Measurements from ENCODE around the gene PAH.

PAH gene

DNA sequence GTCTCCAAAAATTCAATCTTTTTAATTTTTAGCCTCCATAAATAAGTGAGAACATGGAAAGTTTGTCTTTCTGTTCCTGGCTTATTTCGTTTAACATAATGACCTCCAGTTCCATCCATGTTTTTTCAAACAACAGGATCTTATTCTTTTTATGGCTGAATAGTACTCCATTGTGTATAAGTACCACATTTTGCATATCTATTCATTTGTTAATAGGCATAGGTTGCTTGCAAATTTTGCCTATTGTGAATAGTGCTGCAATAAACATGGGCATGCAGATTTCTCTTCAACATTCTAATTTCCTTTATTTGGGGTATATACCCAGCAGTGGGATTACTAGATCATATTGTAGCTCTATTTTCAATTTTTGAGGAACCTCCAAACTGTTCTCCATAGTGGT is 16.1 kb upstream of the PAH start:
- no peak for DNase-seq (ENCODE audit: low read depth)
- TF ChIP-seq, protein P1, sequence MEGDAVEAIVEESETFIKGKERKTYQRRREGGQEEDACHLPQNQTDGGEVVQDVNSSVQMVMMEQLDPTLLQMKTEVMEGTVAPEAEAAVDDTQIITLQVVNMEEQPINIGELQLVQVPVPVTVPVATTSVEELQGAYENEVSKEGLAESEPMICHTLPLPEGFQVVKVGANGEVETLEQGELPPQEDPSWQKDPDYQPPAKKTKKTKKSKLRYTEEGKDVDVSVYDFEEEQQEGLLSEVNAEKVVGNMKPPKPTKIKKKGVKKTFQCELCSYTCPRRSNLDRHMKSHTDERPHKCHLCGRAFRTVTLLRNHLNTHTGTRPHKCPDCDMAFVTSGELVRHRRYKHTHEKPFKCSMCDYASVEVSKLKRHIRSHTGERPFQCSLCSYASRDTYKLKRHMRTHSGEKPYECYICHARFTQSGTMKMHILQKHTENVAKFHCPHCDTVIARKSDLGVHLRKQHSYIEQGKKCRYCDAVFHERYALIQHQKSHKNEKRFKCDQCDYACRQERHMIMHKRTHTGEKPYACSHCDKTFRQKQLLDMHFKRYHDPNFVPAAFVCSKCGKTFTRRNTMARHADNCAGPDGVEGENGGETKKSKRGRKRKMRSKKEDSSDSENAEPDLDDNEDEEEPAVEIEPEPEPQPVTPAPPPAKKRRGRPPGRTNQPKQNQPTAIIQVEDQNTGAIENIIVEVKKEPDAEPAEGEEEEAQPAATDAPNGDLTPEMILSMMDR (IDR thresholded peaks at IDR 0.05; ENCODE audit: insufficient read depth, low read depth, low read length, missing control alignments), result no peak
- H3K4me3 ChIP-seq (ENCODE audit: low read length), result no peak overlapping the region

DNA sequence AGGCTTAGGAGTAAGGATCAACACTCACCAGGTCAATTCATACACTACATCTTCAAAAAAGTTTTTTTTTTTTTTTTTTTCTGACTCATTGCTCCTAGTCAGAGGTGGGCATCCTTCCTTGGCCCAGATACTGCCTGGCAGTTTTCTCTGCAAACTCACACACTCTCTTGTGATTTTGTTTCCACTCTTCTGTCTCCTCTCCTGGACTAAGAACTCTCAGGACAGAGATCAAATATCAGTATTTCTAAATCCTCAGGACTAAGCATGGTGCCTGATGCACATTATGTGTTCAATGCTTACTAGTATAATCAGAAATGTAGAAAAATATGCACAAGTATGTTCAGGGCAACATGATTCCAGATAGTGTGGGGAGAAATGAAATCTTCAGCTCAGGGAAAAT is 10.2 kb upstream of the PAH start:
- no peak overlapping the region for H3K4me3 ChIP-seq (ENCODE audit: low read length)
- TF ChIP-seq, protein P1 (IDR thresholded peaks at IDR 0.05; ENCODE audit: insufficient read depth, low read depth, low read length, missing control alignments), result no peak

DNA sequence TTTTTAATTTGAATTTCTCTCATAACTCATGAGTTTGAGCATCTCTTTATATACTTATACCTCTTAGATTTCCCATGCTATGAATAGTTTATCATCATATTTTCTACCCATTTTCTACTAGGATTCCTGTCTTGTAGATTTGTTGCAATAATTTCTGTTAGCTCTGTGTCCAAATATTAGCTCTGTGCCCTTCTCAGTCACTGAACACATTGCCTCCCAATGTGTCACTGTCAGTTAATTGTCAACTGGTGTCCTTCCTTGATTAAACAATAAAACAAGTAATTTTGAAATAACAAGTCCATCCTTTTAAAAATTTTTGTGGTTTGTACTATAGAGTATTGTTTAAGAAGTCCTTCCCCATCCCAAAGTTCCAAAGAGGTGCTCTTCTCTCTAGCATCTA is 4.2 kb upstream of the PAH start:
- TF ChIP-seq, protein P1 (IDR thresholded peaks at IDR 0.05; ENCODE audit: insufficient read depth, low read depth, low read length, missing control alignments), result no peak
- H3K4me3 ChIP-seq (ENCODE audit: low read length), result no peak overlapping the region
- DNase-seq (ENCODE audit: low read depth), result no peak

More for the DNA sequence above, 10.2 kb upstream of the PAH start:
- no peak for DNase-seq (ENCODE audit: low read depth)

DNA sequence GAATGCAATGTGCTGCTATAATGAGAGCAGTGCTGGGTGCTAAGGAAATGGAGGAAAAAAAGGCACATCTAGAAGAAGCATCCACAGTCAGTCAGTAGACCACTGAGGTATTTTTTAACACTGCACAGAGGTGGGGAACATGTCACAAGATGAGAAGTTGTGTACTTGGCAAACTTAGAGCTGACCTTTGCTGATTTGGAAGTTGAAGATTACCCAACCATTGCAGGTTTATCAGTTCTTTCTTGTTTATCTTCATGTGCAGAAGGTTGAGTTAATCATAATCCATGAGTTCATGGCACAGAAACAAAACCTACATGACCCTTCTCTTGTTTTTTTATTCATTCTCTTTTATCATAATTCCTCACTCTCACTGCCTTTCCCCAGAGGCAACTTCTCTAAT is 3.2 kb upstream of the PAH start:
- no peak overlapping the region for H3K4me3 ChIP-seq (ENCODE audit: low read length)
- TF ChIP-seq, protein P1 (IDR thresholded peaks at IDR 0.05; ENCODE audit: insufficient read depth, low read depth, low read length, missing control alignments), result no peak
- no peak for DNase-seq (ENCODE audit: low read depth)

DNA sequence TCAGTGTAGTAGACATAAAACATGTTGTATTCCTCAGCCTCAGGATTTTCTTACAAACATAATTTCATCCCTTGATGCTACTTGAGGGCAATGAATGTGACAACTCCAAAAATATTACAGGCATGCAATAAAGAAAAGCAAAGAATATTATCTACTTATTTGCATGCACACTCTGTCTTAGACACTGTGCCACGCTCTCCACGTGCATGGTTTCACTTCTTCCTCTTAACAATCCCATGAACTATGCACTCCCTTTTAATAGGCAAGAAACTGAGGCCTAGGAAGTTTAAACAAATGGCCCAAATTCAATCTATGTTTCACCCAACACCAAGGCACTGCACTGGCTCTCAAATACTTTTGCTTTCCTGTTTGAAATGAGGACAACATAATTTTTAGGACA is 1.8 kb upstream of the PAH start:
- TF ChIP-seq, protein P1 (IDR thresholded peaks at IDR 0.05; ENCODE audit: insufficient read depth, low read depth, low read length, missing control alignments), result no peak
- DNase-seq (ENCODE audit: low read depth), result no peak
- H3K4me3 ChIP-seq (ENCODE audit: low read length), result no peak overlapping the region

DNA sequence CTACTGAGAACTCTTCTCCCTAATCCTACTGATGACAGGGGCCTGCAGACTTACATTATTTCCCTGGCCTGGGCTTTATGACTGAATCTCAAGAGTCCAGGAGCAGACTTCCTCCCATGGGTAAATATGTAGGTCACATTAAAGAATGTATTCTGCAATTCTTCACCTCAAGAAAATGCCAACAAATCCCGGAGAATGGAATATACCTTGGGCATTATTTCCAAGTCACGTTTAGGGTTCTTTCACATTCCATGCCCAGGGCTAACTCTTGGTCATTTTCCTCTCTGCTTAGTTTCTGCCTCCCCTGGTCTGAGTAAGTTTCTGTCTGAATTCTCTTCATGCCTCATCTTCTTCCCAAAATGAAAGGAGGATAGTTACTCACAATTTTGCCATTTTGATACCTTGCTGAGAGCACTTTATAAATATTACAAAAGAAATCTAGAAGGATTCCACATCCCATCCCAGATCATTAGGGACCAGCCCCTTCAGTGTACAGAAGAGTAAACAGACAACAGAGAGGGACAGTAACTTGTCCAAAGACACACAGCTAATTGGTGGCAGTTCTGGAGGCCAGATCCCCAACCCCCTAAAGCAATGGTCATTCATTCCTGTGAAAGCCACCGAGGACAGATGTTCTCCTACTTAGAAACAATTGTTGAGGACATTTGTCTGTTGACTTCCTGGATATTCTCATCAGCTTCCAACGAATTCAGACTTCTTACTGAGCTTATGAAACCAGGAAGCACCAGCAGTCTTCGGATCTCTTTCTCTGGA is 605 bp downstream of the PAH start:
- H3K4me3 ChIP-seq (ENCODE audit: low read length), result no peak overlapping the region

More for the DNA sequence above, 605 bp downstream of the PAH start:
- DNase-seq (ENCODE audit: low read depth), result no peak
- TF ChIP-seq, protein P1 (IDR thresholded peaks at IDR 0.05; ENCODE audit: insufficient read depth, low read depth, low read length, missing control alignments), result no peak

All from epithelial cell of esophagus (primary cell).